Right lobe of liver (tissue), 4 donors: ENCODE measurements around the gene SCGB3A1.

ENCODE experiments used
- POLR2A ChIP-seq: fragments of 450-650 bp; IDR thresholded peaks from one replicate; pipeline ENCODE4 v1.6.1; 2017; ENCODE audit warnings: antibody characterized with exemption, mild to moderate bottlenecking
- TF ChIP-seq, protein P1 (sequence below), 4 donors: fragments of 200-600 bp in 3 of 4; fragments of 450-650 bp in 1 of 4; IDR thresholded peaks; one replicate each; pipeline versions ENCODE4 v1.5.1 to v1.8.0; 2016 to 2022; ENCODE audit warnings: antibody characterized with exemption in 4 of 4, mild to moderate bottlenecking in 2 of 4
- donor health status: DM: no; HTN: no; CAD: no.
- donor health status: DM: no; HTN: no; CAD: no.
- donor health status: DM: no; HTN: yes; CAD: no.

DNA sequence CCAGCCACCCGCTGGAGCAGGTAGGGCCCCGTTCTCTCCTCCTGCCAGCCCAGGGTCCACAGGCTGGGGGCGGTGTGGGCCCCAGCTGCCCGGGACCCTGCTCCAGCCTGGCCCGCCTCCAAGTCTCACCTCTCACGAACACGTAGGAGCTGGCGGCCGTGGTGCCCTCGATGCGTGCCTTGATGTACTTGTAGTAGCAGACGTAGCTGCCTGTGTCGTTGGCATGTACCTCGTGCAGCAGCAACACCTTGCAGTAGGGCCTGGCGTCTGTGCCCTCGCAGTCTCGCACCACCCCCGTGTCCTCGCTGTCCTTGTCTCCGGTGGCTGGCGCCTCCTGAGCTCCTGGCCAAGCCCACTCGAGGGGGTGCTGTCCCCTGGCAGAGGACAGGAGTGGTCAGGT lies 39.1 kb upstream of the SCGB3A1 start:
- TF ChIP-seq, protein P1, sequence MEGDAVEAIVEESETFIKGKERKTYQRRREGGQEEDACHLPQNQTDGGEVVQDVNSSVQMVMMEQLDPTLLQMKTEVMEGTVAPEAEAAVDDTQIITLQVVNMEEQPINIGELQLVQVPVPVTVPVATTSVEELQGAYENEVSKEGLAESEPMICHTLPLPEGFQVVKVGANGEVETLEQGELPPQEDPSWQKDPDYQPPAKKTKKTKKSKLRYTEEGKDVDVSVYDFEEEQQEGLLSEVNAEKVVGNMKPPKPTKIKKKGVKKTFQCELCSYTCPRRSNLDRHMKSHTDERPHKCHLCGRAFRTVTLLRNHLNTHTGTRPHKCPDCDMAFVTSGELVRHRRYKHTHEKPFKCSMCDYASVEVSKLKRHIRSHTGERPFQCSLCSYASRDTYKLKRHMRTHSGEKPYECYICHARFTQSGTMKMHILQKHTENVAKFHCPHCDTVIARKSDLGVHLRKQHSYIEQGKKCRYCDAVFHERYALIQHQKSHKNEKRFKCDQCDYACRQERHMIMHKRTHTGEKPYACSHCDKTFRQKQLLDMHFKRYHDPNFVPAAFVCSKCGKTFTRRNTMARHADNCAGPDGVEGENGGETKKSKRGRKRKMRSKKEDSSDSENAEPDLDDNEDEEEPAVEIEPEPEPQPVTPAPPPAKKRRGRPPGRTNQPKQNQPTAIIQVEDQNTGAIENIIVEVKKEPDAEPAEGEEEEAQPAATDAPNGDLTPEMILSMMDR (IDR thresholded peaks at IDR 0.05): no peak
- TF ChIP-seq POLR2A: no peak
